HepG2 (cell line): ENCODE measurements around the gene NOTO.

Experiments used
- KDM1A ChIP-seq: IDR thresholded peaks from 2 replicates; pipeline ENCODE4 v1.6.1; 2016; ENCODE audit warnings: missing compliant biosample characterization
- KLF16 ChIP-seq, 2 experiments: sonication (generic) in 1 of 2; formaldehyde crosslinking in 1 of 2; IDR thresholded peaks; 2 replicates each; pipeline versions ENCODE4 v1.6.1 to v1.8.0; 2016 to 2023; ENCODE audit warnings: missing genetic modification reagents in 2 of 2, missing compliant biosample characterization in 1 of 2
- NR2F6 ChIP-seq, 2 experiments: IDR thresholded peaks; 2 replicates each; pipeline ENCODE4 v1.6.1; 2016; ENCODE audit warnings: antibody characterized with exemption in 1 of 2, mild to moderate bottlenecking in 1 of 2
- POLR2A ChIP-seq, 2 experiments: IDR thresholded peaks; 2 replicates each; pipeline ENCODE4 v1.6.1; 2011; ENCODE audit warnings: low read depth in 2 of 2, low read length in 2 of 2, mild to moderate bottlenecking in 1 of 2, moderate library complexity in 1 of 2; ENCODE audit not compliant: insufficient read depth in 1 of 2
- ZNF550 ChIP-seq: sonication (generic); formaldehyde crosslinking; IDR thresholded peaks from 2 replicates; pipeline ENCODE4 v1.4.0; 2020; ENCODE audit warnings: mild to moderate bottlenecking, missing genetic modification reagents, borderline replicate concordance
- ZNF660 ChIP-seq: sonication (generic); formaldehyde crosslinking; IDR thresholded peaks from 2 replicates; pipeline ENCODE4 v1.5.1; 2020; ENCODE audit warnings: mild to moderate bottlenecking, low read depth, missing genetic modification reagents, borderline replicate concordance
- TF ChIP-seq, protein P1 (sequence below): sonication (generic); formaldehyde crosslinking; IDR thresholded peaks from 2 replicates; pipeline ENCODE4 v1.8.1; 2023; ENCODE audit warnings: mild to moderate bottlenecking, moderate library complexity, missing genetic modification reagents
- TF ChIP-seq, protein P2 (sequence below): sonication (generic); formaldehyde crosslinking; IDR thresholded peaks from 2 replicates; pipeline ENCODE4 v1.8.0; 2022; ENCODE audit warnings: missing genetic modification reagents, mild to moderate bottlenecking, borderline replicate concordance

- TF ChIP-seq KLF16 (CRISPR knock-in tag; IDR thresholded peaks at IDR 0.05) = no peak
- TF ChIP-seq KDM1A (CRISPR knock-in tag) = no peak
- TF ChIP-seq ZNF660 (CRISPR knock-in tag) = no peak
- no peak for TF ChIP-seq ZNF550
- TF ChIP-seq, protein P1, sequence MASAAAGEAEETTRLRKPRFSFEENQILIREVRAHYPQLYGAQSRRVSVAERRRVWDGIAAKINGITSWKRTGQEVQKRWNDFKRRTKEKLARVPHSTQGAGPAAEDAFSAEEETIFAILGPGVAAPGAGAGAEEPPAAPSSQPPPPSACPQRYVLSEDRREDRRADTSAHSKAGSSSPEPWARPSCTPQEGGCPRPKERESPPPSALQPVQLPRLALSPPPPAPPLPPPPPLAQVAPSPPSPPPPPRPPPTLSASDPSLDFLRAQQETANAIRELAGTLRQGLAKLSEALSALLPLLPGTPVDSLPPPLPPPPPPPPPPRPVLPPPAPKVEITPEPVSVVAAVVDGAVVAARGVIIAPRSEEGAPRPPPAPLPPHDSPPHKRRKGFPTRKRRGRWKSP (CRISPR knock-in tag) = no peak
- TF ChIP-seq NR2F6 (IDR thresholded peaks at IDR 0.05) = no peak
- peak; percentile 7; the same call in 1 of the 2 replicates for TF ChIP-seq NR2F6 (CRISPR knock-in tag; IDR thresholded peaks at IDR 0.05)
- no peak for TF ChIP-seq POLR2A (IDR thresholded peaks at IDR 0.05; ENCODE audit: insufficient read depth in 1 of 2, low read depth in 2 of 2, low read length in 2 of 2)
- TF ChIP-seq, protein P2, sequence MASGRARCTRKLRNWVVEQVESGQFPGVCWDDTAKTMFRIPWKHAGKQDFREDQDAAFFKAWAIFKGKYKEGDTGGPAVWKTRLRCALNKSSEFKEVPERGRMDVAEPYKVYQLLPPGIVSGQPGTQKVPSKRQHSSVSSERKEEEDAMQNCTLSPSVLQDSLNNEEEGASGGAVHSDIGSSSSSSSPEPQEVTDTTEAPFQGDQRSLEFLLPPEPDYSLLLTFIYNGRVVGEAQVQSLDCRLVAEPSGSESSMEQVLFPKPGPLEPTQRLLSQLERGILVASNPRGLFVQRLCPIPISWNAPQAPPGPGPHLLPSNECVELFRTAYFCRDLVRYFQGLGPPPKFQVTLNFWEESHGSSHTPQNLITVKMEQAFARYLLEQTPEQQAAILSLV = no peak
Observed at GRCh38 chr2:73260338-73260984, 58.1 kb downstream of the NOTO start.
